GM12892 (cell line): ENCODE results near the gene PPP5C.
"Not testable (repeated sequence)": the region's sequence is repeated elsewhere in the genome, so short reads cannot be mapped to it uniquely, and the experiment has no call there.

Experiments
- DNase-seq: peaks from one replicate; pipeline ENCODE4 v3.0.0; 2011; ENCODE audit not compliant: insufficient read length
- FAIRE-seq: peaks from 2 replicates; lab custom pipeline; 2011; peaks lifted over from hg19 to GRCh38; lab: Jason Lieb, UNC
- POLR2A ChIP-seq: IDR thresholded peaks from 2 replicates; pipeline ENCODE4 v1.6.1; 2011; ENCODE audit warnings: low read depth, low read length, control low read depth
- POLR2AphosphoS5 ChIP-seq: IDR thresholded peaks from 2 replicates; pipeline ENCODE4 v1.6.1; 2011; ENCODE audit warnings: low read depth, low read length, control low read depth
- TAF1 ChIP-seq: IDR thresholded peaks from 2 replicates; pipeline ENCODE4 v1.6.1; 2011; ENCODE audit warnings: low read depth, mild to moderate bottlenecking, control low read depth, low read length, borderline replicate concordance

Gene PPP5C

GRCh38 chr19:46373491-46374359, 26.8 kb downstream of the PPP5C start:
- DNase-seq (no peak), FAIRE-seq (no peak)
- no peak for TF ChIP-seq POLR2A
- no peak for TF ChIP-seq TAF1
- no peak for TF ChIP-seq POLR2AphosphoS5

- TF ChIP-seq TAF1 (no peak), POLR2AphosphoS5 (no peak), POLR2A (no peak)
- no peak for FAIRE-seq
- DNase-seq = no peak
These were observed 27.9 kb downstream of the PPP5C start for GRCh38 chr19:46374536-46375475.

- not testable (repeated sequence) for DNase-seq
These were observed 28.7 kb downstream of the PPP5C start for GRCh38 chr19:46375476-46376067.

GRCh38 chr19:46376241-46377153, 29.6 kb downstream of the PPP5C start:
- no peak for TF ChIP-seq TAF1
- TF ChIP-seq POLR2AphosphoS5 = no peak
- TF ChIP-seq POLR2A = no peak
- no peak for FAIRE-seq
- no peak for DNase-seq

More at GRCh38 chr19:46375476-46376067, 28.7 kb downstream of the PPP5C start:
- FAIRE-seq = not testable (repeated sequence)

- FAIRE-seq (no peak), DNase-seq (no peak)
- TF ChIP-seq POLR2A (no peak), TAF1 (no peak), POLR2AphosphoS5 (no peak)
These were observed 31.4 kb downstream of the PPP5C start for GRCh38 chr19:46378268-46378667.

- no peak for TF ChIP-seq POLR2AphosphoS5
- TF ChIP-seq TAF1 = no peak
- no peak for TF ChIP-seq POLR2A
- FAIRE-seq = no peak
- no peak for DNase-seq
These were observed 33.8 kb downstream of the PPP5C start for GRCh38 chr19:46380690-46381089.

GRCh38 chr19:46381346-46381745, 34.5 kb downstream of the PPP5C start:
- DNase-seq (no peak), FAIRE-seq (no peak)
- no peak for TF ChIP-seq TAF1
- no peak for TF ChIP-seq POLR2AphosphoS5
- no peak for TF ChIP-seq POLR2A

- FAIRE-seq (no peak), DNase-seq (no peak)
- TF ChIP-seq POLR2AphosphoS5 (no peak), POLR2A (no peak), TAF1 (no peak)
These were observed 35.0 kb downstream of the PPP5C start for GRCh38 chr19:46381756-46382345.

GRCh38 chr19:46383171-46383815, 36.4 kb downstream of the PPP5C start:
- no peak for TF ChIP-seq POLR2AphosphoS5
- DNase-seq (no peak), FAIRE-seq (no peak)

GRCh38 chr19:46383846-46384245, 37.0 kb downstream of the PPP5C start:
- DNase-seq (no peak), FAIRE-seq (no peak)
- TF ChIP-seq POLR2A = no peak
- TF ChIP-seq POLR2AphosphoS5 = no peak
